Small intestine (tissue), 7 donors: ENCODE measurements around the gene BEST4. TPM values are rescaled to one million over a fixed set of nuclear protein-coding genes. Genes with fewer than 3 reads are reported as not detected.
A peak's percentile ranks its signal among the peaks of the same experiment; 100 is the strongest.
"Not testable (repeated sequence)": the region's sequence is repeated elsewhere in the genome, so short reads cannot be mapped to it uniquely, and the experiment has no call there.

ENCODE experiments used
- DNase-seq, 2 donors: peaks; one replicate each; pipeline versions ENCODE4 v3.0.0 to v3.0.0-alpha.2; 2013
- FAIRE-seq: peaks from 2 replicates; lab custom pipeline; 2012; peaks lifted over from hg19 to GRCh38; lab: Jason Lieb, UNC
- H3K27ac ChIP-seq, 3 donors: one replicate each; pipeline ENCODE4 v1.5.1; 2013; ENCODE audit warnings: low read length in 2 of 3, mild to moderate bottlenecking in 2 of 3, control low read depth in 1 of 3, inconsistent platforms in 1 of 3, low read depth in 1 of 3, moderate library complexity in 1 of 3
- H3K27me3 ChIP-seq, 3 donors: one replicate each; pipeline ENCODE4 v1.6.1; 2013; ENCODE audit warnings: low read length in 3 of 3, inconsistent platforms in 1 of 3; ENCODE audit not compliant: control insufficient read depth in 3 of 3, insufficient read depth in 3 of 3
- H3K36me3 ChIP-seq, 3 donors: one replicate each; pipeline ENCODE4 v1.6.1; 2013; ENCODE audit warnings: low read length in 3 of 3, inconsistent platforms in 1 of 3, low read depth in 1 of 3, mild to moderate bottlenecking in 1 of 3, moderate library complexity in 1 of 3; ENCODE audit not compliant: control insufficient read depth in 3 of 3, insufficient read depth in 2 of 3
- H3K4me1 ChIP-seq, 3 donors: one replicate each; pipeline ENCODE4 v1.6.1; 2013; ENCODE audit warnings: low read length in 2 of 3, inconsistent platforms in 1 of 3, low read depth in 1 of 3, mild to moderate bottlenecking in 1 of 3, moderate library complexity in 1 of 3; ENCODE audit not compliant: control insufficient read depth in 3 of 3, insufficient read depth in 2 of 3
- H3K4me3 ChIP-seq, 3 donors: one replicate each; pipeline ENCODE4 v1.5.1; 2013; ENCODE audit warnings: low read length in 3 of 3, control low read depth in 1 of 3, inconsistent platforms in 1 of 3, low read depth in 1 of 3, mild to moderate bottlenecking in 1 of 3, moderate library complexity in 1 of 3
- H3K9me3 ChIP-seq, 2 donors: one replicate each; pipeline ENCODE4 v1.6.1; 2013; ENCODE audit warnings: low read depth in 1 of 2, low read length in 1 of 2; ENCODE audit not compliant: control insufficient read depth in 2 of 2, insufficient read depth in 1 of 2
- WGBS, 3 donors: extraction: QIAGEN DNeasy Blood & Tissue Kit; methylation state at CpG; one replicate each; pipeline ENCODE4 v1.1.7; 2013; 5-methylcytosine and 5-hydroxymethylcytosine counted together
- polyA plus RNA-seq, 4 donors: library from polyadenylated mRNA; stranded (reverse) in 3 of 4; unstranded in 1 of 4; fragments of 200-250 nt in 3 of 4; fragments of 120-200 nt in 1 of 4; gene quantifications; one replicate each; pipeline versions ENCODE4 v1.2.1 to v1.2.3, GENCODE V29; 2013
- donor health status: healthy with polysubstance abuse.
- donor health status: control.
- donor health status: control.
- donor health status: Bipolar disorder and iron deficiency.
- donor health status: healthy.

The BEST4 gene
- polyA plus RNA-seq, 4 donors, result 7.4 to 33.0 (median 14.8) TPM

GRCh38 chr1:44828841-44829440 lies 41.0 kb upstream of the BEST4 start:
- Histone ChIP-seq H3K4me1 (peaks cover 0 to 41% (median 2%) of the 10 kb centered on the region in 3 donors), H3K27ac (no peak overlapping the region), H3K36me3 (peaks cover 0 to 43% (median 0%) of the 10 kb centered on the region in 3 donors), H3K9me3 (no peaks in the 10 kb centered on the region), H3K27me3 (no peaks in the 10 kb centered on the region), H3K4me3 (no peak overlapping the region)
- DNase-seq (no peak), FAIRE-seq (no peak)
- 92 to 95% (median 94%) methylated on average over 14 to 15 of the region's 15 CpGs for WGBS, 3 donors

- Histone ChIP-seq H3K4me1 (peaks cover 0 to 41% (median 2%) of the 10 kb centered on the region in 3 donors), H3K36me3 (peaks cover 0 to 43% (median 0%) of the 10 kb centered on the region in 3 donors), H3K27me3 (no peaks in the 10 kb centered on the region), H3K4me3 (no peak overlapping the region), H3K27ac (no peak overlapping the region), H3K9me3 (no peaks in the 10 kb centered on the region)
- FAIRE-seq (no peak), DNase-seq (no peak)
- 92 to 94% (median 92%) methylated on average over 21 of the region's 21 CpGs for WGBS, 3 donors
Measured at GRCh38 chr1:44828003-44828651, 40.2 kb upstream of the BEST4 start.

- H3K36me3 ChIP-seq, result peaks cover 0 to 47% (median 0%) of the 10 kb centered on the region in 3 donors
- no peaks in the 10 kb centered on the region for H3K9me3 ChIP-seq
- WGBS, 3 donors, result 58 to 83% (median 65%) methylated on average over 26 to 28 of the region's 28 CpGs
- FAIRE-seq (no peak), DNase-seq (peak in 1 of 2 donors; percentile 56)
- peaks cover 0 to 36% (median 2%) of the 10 kb centered on the region in 3 donors for H3K4me1 ChIP-seq
- H3K27me3 ChIP-seq, result no peaks in the 10 kb centered on the region
- no peak overlapping the region for H3K4me3 ChIP-seq
- peak overlapping the region in 1 of 3 donors; percentile 89 for H3K27ac ChIP-seq
Measured at GRCh38 chr1:44827197-44828002, 39.4 kb upstream of the BEST4 start.

GRCh38 chr1:44826375-44827196 lies 38.6 kb upstream of the BEST4 start:
- H3K36me3 ChIP-seq, result peaks cover 0 to 42% (median 0%) of the 10 kb centered on the region in 3 donors
- H3K4me1 ChIP-seq, result peaks cover 0 to 32% (median 2%) of the 10 kb centered on the region in 3 donors
- FAIRE-seq, result no peak
- H3K27ac ChIP-seq, result peak overlapping the region in 1 of 3 donors; percentile 89
- H3K27me3 ChIP-seq, result no peaks in the 10 kb centered on the region
- H3K9me3 ChIP-seq, result no peaks in the 10 kb centered on the region
- peak overlapping the region in 1 of 3 donors; percentile 5 for H3K4me3 ChIP-seq
- DNase-seq, result peak; percentile 57 to 94
- 34 to 45% (median 41%) methylated on average over 18 to 24 of the region's 24 CpGs for WGBS, 3 donors

- not testable (repeated sequence) for H3K9me3 ChIP-seq, H3K4me3 ChIP-seq, H3K27ac ChIP-seq, H3K27me3 ChIP-seq, DNase-seq, FAIRE-seq
- 91 to 96% (median 95%) methylated on average over 6 of the region's 6 CpGs for WGBS, 3 donors
- Histone ChIP-seq H3K4me1 (peaks cover 0 to 38% (median 2%) of the 10 kb centered on the region in 3 donors), H3K36me3 (peaks cover 0 to 37% (median 0%) of the 10 kb centered on the region in 3 donors)
Measured at GRCh38 chr1:44824392-44824791, 36.4 kb upstream of the BEST4 start.

- Histone ChIP-seq H3K27me3 (no peaks in the 10 kb centered on the region), H3K4me3 (no peak overlapping the region), H3K27ac (no peak overlapping the region), H3K36me3 (peaks cover 0 to 29% (median 0%) of the 10 kb centered on the region in 3 donors), H3K4me1 (peaks cover 0 to 43% (median 2%) of the 10 kb centered on the region in 3 donors), H3K9me3 (no peaks in the 10 kb centered on the region)
- DNase-seq (no peak), FAIRE-seq (no peak)
- WGBS, 3 donors, result 78 to 85% (median 82%) methylated on average over 14 to 15 of the region's 15 CpGs
Measured at GRCh38 chr1:44822981-44823451, 35.0 kb upstream of the BEST4 start.

- H3K27ac ChIP-seq, result no peak overlapping the region
- DNase-seq (no peak), FAIRE-seq (no peak)
- H3K9me3 ChIP-seq, result no peaks in the 10 kb centered on the region
- no peaks in the 10 kb centered on the region for H3K27me3 ChIP-seq
- H3K4me3 ChIP-seq, result no peak overlapping the region
- 90 to 94% (median 92%) methylated on average over 6 of the region's 6 CpGs for WGBS, 3 donors
- H3K36me3 ChIP-seq, result peaks cover 0 to 22% (median 0%) of the 10 kb centered on the region in 3 donors
- H3K4me1 ChIP-seq, result peaks cover 0 to 42% (median 2%) of the 10 kb centered on the region in 3 donors
Measured at GRCh38 chr1:44822131-44822701, 34.2 kb upstream of the BEST4 start.
